ENCODE measurements around the gene USP49. TPM values are rescaled to one million over a fixed set of nuclear protein-coding genes. Genes with fewer than 3 reads are reported as not detected.

USP49 gene
- total RNA-seq, 1 experiment from 2014 or later: 10.5 TPM

DNA sequence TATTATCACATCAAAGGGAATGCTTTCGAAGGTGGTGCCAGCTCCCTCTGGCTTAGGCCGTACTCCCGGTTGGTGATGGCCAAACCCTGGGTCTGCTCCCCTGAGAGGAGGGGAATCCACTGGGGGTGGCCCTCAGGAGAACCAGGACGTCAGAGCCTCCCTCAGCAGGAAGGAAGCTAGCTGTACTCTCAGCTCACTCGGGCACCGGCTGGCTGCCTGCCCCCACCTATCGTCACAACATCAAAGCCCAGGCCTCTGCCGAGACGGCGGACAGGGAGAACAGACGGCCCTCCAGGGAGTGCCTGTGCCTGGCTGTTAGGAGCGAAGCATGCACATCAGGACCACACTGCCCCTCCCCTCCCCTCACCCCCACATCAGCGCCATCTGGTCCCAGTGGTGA, 138.8 kb downstream of the USP49 start:
- no peaks in the 10 kb centered on the region for H3K4me1 ChIP-seq (ENCODE audit: insufficient read depth, low read length, poor library complexity, severe bottlenecking)
- DNase-seq (ENCODE audit: low spot score): no peak
- CTCF ChIA-PET: no interaction called here
- H3K36me3 ChIP-seq (ENCODE audit: insufficient read depth, low read length, poor library complexity, severe bottlenecking): no peaks in the 10 kb centered on the region
- no peaks in the 10 kb centered on the region for H3K9me3 ChIP-seq (ENCODE audit: low read depth, low read length, poor library complexity, severe bottlenecking)
- no peak overlapping the region for H3K27ac ChIP-seq (ENCODE audit: low read depth, low read length, poor library complexity, severe bottlenecking)
- BruUV-seq (replicated peaks): no TSS peak
- TF ChIP-seq, protein P1, sequence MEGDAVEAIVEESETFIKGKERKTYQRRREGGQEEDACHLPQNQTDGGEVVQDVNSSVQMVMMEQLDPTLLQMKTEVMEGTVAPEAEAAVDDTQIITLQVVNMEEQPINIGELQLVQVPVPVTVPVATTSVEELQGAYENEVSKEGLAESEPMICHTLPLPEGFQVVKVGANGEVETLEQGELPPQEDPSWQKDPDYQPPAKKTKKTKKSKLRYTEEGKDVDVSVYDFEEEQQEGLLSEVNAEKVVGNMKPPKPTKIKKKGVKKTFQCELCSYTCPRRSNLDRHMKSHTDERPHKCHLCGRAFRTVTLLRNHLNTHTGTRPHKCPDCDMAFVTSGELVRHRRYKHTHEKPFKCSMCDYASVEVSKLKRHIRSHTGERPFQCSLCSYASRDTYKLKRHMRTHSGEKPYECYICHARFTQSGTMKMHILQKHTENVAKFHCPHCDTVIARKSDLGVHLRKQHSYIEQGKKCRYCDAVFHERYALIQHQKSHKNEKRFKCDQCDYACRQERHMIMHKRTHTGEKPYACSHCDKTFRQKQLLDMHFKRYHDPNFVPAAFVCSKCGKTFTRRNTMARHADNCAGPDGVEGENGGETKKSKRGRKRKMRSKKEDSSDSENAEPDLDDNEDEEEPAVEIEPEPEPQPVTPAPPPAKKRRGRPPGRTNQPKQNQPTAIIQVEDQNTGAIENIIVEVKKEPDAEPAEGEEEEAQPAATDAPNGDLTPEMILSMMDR (conservative IDR thresholded peaks at IDR 0.05; ENCODE audit: low read depth, low read length): no peak
- no peaks in the 10 kb centered on the region for H3K27me3 ChIP-seq (replicated peaks; ENCODE audit: insufficient read depth, low read depth, low read length, poor library complexity)
- H3K4me3 ChIP-seq (ENCODE audit: low read depth, low read length, poor library complexity, severe bottlenecking): no peak overlapping the region
- POLR2A ChIA-PET (ENCODE audit: low non-redundant PET): no interaction called here
- intact Hi-C loops (cut with micrococcal nuclease; ENCODE audit: unreplicated experiment): no loop called here

DNA sequence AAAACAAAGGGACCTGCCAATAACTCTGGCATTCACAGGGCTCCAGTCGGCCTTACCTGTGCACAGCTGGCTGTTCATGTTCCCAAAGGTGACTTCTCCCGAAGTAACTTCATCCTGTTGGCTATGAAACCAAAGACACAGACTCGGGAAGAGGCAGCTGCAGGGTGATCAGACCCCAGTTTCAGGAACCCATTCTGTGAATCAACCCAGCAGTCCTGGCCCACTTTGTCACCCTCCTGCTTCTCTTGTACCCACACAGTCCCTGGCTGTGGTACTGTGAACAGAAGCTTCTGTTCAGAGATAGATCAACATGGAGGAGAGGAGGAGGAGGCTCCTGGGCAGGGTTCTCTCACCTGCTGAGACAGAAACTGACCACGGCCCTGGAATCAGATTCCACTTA, 139.3 kb downstream of the USP49 start:
- H3K4me1 ChIP-seq (ENCODE audit: insufficient read depth, low read length, poor library complexity, severe bottlenecking): no peaks in the 10 kb centered on the region
- intact Hi-C loops (cut with micrococcal nuclease; ENCODE audit: unreplicated experiment): no loop called here
- POLR2A ChIA-PET (ENCODE audit: low non-redundant PET): no interaction called here
- TF ChIP-seq, protein P1 (conservative IDR thresholded peaks at IDR 0.05; ENCODE audit: low read depth, low read length): no peak
- no peak for TF ChIP-seq EZH2 (IDR thresholded peaks at IDR 0.05; ENCODE audit: borderline replicate concordance, low read depth, low read length, poor library complexity, severe bottlenecking)
- CTCF ChIA-PET: no interaction called here
- H3K9me3 ChIP-seq (ENCODE audit: low read depth, low read length, poor library complexity, severe bottlenecking): no peaks in the 10 kb centered on the region
- H3K27me3 ChIP-seq (replicated peaks; ENCODE audit: insufficient read depth, low read depth, low read length, poor library complexity): no peaks in the 10 kb centered on the region
- H3K36me3 ChIP-seq (ENCODE audit: insufficient read depth, low read length, poor library complexity, severe bottlenecking): no peaks in the 10 kb centered on the region
- H3K27ac ChIP-seq (ENCODE audit: low read depth, low read length, poor library complexity, severe bottlenecking): no peak overlapping the region
- BruUV-seq (replicated peaks): no TSS peak
- no peak overlapping the region for H3K4me3 ChIP-seq (ENCODE audit: low read depth, low read length, poor library complexity, severe bottlenecking)
- no peak for DNase-seq (ENCODE audit: low spot score)

DNA sequence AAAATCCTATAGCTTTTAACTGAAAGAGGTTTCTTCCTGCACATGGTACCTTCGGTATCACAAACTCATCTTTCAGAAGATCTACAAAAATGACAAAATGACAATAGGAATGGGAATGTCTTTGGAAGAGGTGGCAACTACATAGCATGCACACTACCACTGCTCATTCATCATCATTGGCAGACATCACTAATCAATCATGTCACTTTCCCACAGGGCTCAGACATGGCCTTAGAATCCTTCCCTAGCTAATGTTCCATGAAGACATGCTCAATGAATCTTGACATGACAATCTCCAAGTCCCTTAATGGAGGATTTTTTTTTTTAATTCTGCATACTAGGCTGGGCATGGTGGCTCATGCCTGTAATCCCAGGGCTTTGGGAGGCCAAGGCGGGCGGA, 144.8 kb downstream of the USP49 start:
- H3K4me1 ChIP-seq (ENCODE audit: insufficient read depth, low read length, poor library complexity, severe bottlenecking): no peaks in the 10 kb centered on the region
- intact Hi-C loops (cut with micrococcal nuclease; ENCODE audit: unreplicated experiment): no loop called here
- no peak for TF ChIP-seq EZH2 (IDR thresholded peaks at IDR 0.05; ENCODE audit: borderline replicate concordance, low read depth, low read length, poor library complexity, severe bottlenecking)
- TF ChIP-seq, protein P1 (conservative IDR thresholded peaks at IDR 0.05; ENCODE audit: low read depth, low read length): no peak
- ChIA-PET POLR2A (ENCODE audit: low non-redundant PET) (no interaction called here), CTCF (no interaction called here)
- H3K4me3 ChIP-seq (ENCODE audit: low read depth, low read length, poor library complexity, severe bottlenecking): no peak overlapping the region
- no peaks in the 10 kb centered on the region for H3K36me3 ChIP-seq (ENCODE audit: insufficient read depth, low read length, poor library complexity, severe bottlenecking)
- no peaks in the 10 kb centered on the region for H3K27me3 ChIP-seq (replicated peaks; ENCODE audit: insufficient read depth, low read depth, low read length, poor library complexity)
- H3K9me3 ChIP-seq (ENCODE audit: low read depth, low read length, poor library complexity, severe bottlenecking): no peaks in the 10 kb centered on the region
- no peak overlapping the region for H3K27ac ChIP-seq (ENCODE audit: low read depth, low read length, poor library complexity, severe bottlenecking)
- no peak for DNase-seq (ENCODE audit: low spot score)
- BruUV-seq (replicated peaks): no TSS peak

Data from A673 (cell line).